Adipose tissue (tissue), 3 donors: Measurements from ENCODE around the gene ANKS1B. TPM values are rescaled to one million over a fixed set of nuclear protein-coding genes. Genes with fewer than 3 reads are reported as not detected.

ENCODE experiments used
- H3K27ac ChIP-seq: one replicate; pipeline ENCODE4 v1.5.1; 2013; ENCODE audit warnings: low read depth, low read length
- WGBS, 3 donors: extraction: QIAGEN DNeasy Blood & Tissue Kit; methylation state at CpG; one replicate each; pipeline ENCODE4 v1.1.7; 2013; 5-methylcytosine and 5-hydroxymethylcytosine counted together
- polyA plus RNA-seq, 3 donors: library from polyadenylated mRNA; stranded (reverse); fragments of 200-250 nt; gene quantifications; one replicate each; pipeline ENCODE4 v1.2.3, GENCODE V29; 2013
- donor health status: healthy with polysubstance abuse.
- donor health status: Bipolar disorder and iron deficiency.
- donor health status: healthy.

The ANKS1B gene
- polyA plus RNA-seq, 3 donors, result 0.58 to 4.0 (median 0.79) TPM

DNA sequence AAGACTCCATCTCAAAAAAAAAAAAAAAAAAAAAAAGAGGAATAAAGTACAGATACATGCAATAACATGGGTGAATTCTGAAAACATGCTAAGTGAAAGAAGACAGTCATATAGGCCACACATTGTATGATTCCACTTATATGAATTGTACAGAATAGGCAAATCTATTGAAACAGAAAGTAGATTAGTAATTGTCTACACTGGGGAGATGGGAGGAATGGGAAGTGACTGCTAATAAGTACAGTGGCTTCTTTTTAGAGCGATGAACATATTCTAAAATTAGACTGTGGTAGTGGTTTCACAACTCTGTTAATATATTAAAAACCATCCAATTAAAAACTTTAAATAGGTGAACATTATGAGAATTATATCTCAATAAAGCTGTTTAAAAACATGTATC lies 74.4 kb downstream of the ANKS1B start:
- no peak overlapping the region for H3K27ac ChIP-seq

GRCh38 chr12:99906786-99907579 lies 77.8 kb downstream of the ANKS1B start:
- no peak overlapping the region for H3K27ac ChIP-seq
- WGBS, 3 donors, result 44 to 89% (median 86%) methylated on average over 4 of the region's 4 CpGs

More for the DNA sequence above, 74.4 kb downstream of the ANKS1B start:
- 58 to 85% (median 66%) methylated on average over 1 of the region's 1 CpG for WGBS, 3 donors

- 38 to 44% (median 41%) methylated on average over 2 of the region's 2 CpGs for WGBS, 3 donors
- H3K27ac ChIP-seq, result no peak overlapping the region
These were observed 83.6 kb downstream of the ANKS1B start for GRCh38 chr12:99901181-99901580.

- WGBS, 3 donors, result 68 to 93% (median 91%) methylated on average over 5 of the region's 5 CpGs
These were observed 86.1 kb downstream of the ANKS1B start for GRCh38 chr12:99898645-99899044.

DNA sequence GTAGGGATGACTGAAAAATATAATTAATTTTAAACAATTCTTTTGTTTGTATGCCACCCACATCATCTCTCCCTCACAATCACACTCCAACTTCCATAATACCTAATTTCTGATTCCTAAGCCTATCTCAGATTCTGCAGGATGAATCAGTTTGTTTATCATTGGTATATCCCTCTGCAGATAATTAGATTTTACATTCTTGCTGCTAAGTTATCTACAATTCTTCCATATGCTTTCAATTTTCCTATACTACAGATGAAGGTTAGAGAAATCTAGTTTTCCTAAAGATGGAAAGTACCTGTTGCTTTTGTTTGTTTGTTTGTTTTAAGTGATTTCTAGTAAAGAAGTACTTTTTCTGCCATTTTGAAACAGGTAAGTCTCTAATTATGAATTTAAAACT lies 105.3 kb downstream of the ANKS1B start:
- no peak overlapping the region for H3K27ac ChIP-seq

More at GRCh38 chr12:99898645-99899044, 86.1 kb downstream of the ANKS1B start:
- no peak overlapping the region for H3K27ac ChIP-seq

- H3K27ac ChIP-seq, result no peak overlapping the region
These were observed 109.7 kb downstream of the ANKS1B start for GRCh38 chr12:99875081-99875480.

DNA sequence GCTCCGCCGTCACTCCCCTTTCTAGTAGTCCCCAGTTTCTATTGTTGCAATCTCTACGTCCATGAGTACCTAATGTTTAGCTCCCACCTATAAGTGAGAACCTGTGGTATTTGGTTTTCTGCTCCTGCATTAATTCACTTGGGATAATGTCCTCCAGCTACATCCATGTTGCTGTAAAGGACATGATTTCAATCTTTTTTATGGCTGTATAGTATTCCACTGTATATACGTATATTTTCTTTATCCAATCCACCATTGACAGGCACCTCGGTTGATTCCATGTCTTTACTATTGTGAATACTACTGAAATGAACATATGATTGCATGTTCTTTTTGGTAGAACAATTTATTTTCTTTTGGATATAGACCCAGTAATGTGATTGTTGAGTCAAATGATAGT lies 114.7 kb downstream of the ANKS1B start:
- H3K27ac ChIP-seq, result no peak overlapping the region
- WGBS, 3 donors, result 88 to 96% (median 94%) methylated on average over 5 of the region's 5 CpGs

DNA sequence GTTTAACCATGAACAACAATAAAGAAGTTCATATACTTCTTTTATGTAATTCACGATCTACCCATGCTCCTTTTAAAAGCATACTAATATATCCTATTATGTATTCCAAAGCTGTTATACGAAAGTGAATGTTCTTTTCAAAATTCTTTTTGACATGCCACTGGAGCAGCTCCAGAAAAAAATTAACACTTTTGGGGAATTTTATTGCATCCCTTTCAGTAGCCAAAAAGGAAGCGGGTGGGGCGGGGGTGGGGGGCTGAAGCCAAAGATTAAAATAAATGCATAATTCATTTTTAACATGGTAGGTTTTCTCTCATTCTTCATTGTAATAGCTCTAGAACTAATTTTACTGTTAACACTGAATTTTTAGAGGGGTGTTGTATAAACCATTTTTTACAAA lies 123.0 kb downstream of the ANKS1B start:
- WGBS, 3 donors, result 69 to 77% (median 74%) methylated on average over 4 of the region's 4 CpGs
- no peak overlapping the region for H3K27ac ChIP-seq

- H3K27ac ChIP-seq, result no peak overlapping the region
- 89 to 90% (median 89%) methylated on average over 1 of the region's 1 CpG for WGBS, 3 donors
These were observed 125.6 kb downstream of the ANKS1B start for GRCh38 chr12:99859126-99859525.

DNA sequence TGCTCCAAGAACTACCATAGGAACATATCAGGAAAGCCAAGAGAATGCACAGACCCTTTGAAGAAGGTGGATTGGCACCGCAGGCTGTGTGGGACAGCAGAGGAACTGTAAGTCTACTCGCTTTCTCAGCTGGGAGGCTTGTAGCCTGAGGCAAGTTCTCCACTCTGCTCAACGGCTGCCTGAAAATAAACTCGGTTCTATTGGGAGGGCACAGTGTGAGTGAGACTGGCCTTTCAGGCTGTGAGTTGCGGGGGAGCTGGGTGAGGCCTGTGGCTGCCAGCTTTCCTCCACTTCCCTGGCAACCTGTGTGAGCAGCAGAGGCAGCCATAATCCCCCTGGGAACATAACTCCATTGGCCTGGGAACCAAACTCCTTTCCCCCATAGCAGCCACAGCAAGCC lies 132.1 kb downstream of the ANKS1B start:
- 77 to 92% (median 81%) methylated on average over 5 of the region's 5 CpGs for WGBS, 3 donors
- no peak overlapping the region for H3K27ac ChIP-seq

DNA sequence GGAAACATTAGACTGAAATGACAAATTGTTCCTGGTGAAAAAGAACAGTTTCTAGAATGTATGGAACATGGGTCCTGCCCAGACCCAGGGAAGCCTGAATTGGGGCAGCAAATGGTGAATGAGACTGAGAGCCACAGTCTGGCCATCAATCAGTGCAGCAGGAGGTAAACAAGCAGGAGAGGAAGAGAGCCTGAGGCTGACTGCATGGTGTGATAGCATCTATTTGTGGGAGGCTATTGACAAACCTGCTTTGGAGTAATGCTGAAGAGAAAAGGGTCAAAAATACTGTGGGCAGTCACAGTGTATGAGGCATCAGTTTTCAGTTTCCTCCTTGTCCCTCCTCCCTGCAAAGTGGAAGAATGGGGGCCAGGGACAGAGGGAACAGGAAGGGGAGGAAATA lies 136.8 kb downstream of the ANKS1B start:
- H3K27ac ChIP-seq, result no peak overlapping the region

DNA sequence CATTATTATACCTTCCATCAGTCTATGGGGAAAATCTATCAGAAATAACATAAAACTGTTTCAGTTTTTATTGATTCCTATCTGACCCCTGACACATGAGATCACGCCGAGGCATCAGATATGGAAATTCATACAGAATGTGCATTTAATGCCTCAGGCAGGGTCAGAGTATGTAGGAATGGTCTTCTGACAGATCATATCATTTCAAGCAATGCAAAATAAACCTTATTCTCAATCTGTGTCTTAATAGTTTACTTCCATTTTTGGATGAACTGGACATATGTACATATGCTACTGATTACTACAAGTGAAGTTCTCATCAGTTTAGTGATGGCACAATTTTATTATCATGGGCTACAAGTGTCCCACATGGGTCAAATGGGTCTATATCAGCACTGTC lies 150.0 kb downstream of the ANKS1B start:
- no peak overlapping the region for H3K27ac ChIP-seq
- 84 to 96% (median 94%) methylated on average over 2 of the region's 2 CpGs for WGBS, 3 donors

- WGBS, 3 donors, result 54 to 60% (median 57%) methylated on average over 1 of the region's 1 CpG
- H3K27ac ChIP-seq, result no peak overlapping the region
These were observed 151.3 kb downstream of the ANKS1B start for GRCh38 chr12:99833397-99833796.

DNA sequence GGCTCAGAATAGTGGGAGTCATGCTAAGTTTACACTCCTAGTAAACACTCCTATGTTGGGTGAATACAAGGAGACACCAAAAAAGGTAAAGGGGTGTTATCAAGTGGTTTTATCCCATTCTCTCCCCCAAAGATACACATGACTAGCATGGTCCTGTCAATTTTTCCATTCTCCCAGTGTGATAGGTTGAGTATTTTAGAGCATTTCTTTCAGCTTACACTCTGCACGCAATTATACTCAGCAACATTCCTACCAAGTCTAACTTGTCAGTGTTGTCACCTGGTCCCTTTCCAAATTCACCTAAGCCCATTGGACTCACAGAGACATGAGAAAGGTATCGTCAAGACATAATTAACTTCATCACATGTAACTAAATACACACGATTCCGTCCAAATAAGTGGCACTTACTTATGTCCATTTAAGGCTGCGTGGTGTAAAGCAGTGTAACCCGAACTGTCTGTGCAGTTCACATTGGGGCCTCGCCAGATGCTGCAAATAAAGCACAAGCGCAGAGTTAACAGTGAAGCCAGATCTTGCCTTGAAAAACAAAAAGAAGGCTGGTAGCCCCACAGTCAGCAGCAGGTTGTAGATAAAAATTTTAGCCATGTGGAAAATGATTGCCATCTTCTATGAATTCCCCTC lies 159.7 kb downstream of the ANKS1B start:
- H3K27ac ChIP-seq, result no peak overlapping the region
- 48 to 76% (median 76%) methylated on average over 8 of the region's 8 CpGs for WGBS, 3 donors

DNA sequence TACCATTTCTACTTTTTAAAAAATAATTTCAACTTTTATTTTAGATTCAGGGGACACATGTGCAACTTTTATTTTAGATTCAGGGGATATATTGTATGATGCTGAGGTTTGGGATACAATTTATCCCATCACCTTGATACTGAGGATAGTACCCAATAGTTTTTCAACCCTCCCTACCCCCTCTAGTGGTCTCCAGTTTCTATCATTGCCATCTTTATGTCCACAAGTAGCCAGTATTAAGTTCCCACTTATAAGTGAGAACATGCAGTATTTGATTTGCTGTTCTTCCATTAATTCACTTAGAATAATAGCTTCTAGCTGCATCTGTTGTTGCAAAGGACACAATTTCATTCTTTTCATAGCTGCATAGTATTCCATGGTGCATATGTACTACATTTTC lies 162.5 kb downstream of the ANKS1B start:
- no peak overlapping the region for H3K27ac ChIP-seq

DNA sequence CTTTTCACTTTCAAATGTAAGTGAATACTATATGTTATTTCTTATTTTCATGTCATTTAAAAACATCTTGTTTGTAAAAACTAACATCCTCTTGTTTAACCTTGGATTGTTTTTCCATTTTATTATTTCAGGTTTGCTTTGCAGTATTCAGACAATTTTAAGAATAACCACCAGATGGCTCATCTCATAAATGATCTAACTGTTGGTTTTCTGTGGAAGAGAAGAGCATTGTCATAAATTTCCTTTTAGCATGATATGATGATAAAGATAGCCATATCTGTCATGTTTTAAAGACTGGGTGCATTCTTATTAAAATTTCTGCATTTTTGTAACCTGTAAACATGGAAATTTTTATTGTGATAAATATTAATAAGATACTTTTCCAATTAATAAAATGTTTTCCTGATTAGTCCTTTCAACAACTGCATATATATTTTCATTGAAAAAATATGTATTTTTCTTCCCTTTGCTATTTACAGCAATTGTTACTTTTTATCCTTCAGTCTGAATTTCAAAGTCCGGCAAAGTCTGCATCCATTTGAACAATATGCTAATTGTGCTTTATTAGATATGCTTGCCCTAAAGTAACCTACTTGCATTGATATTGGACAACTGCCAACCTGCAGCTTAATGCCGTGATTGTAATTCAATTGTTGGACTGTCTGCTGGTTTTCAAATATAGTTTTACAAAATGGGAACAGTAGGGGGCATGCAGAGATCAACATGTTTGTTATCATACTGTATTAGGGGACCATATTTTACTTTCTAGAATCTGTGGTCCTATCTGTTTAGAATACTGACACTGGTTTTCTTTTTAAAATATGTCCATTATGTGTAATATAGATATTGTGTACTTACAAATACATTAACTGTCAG lies 173.8 kb downstream of the ANKS1B start:
- H3K27ac ChIP-seq, result no peak overlapping the region
- WGBS, 3 donors, result 16 to 38% (median 29%) methylated on average over 2 of the region's 2 CpGs

GRCh38 chr12:99809909-99810308 lies 174.8 kb downstream of the ANKS1B start:
- H3K27ac ChIP-seq, result no peak overlapping the region
- WGBS, 3 donors, result 71 to 85% (median 79%) methylated on average over 8 of the region's 8 CpGs

- WGBS, 3 donors, result 91 to 94% (median 92%) methylated on average over 9 of the region's 9 CpGs
- H3K27ac ChIP-seq, result no peak overlapping the region
These were observed 178.4 kb downstream of the ANKS1B start for GRCh38 chr12:99806304-99806703.

DNA sequence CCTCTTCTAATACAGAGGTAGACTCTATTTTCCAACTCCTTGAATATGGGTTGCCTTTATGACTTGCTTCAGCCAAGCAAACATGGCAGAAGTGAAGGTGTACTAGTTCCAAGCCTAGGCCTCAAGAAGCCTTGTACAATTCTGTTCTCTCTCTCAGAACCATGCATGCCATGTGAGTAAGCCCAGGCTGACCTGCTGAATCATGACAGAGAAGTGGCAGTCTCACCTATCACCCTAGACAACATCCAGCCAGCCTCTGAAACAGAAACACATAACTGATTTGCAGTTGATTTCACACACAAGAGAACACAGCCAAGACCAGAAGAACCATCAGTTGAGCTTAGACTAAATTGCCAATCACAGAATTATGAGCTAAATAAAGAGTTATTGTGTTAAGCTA lies 180.0 kb downstream of the ANKS1B start:
- no peak overlapping the region for H3K27ac ChIP-seq
